DMS 273 (cell line): ENCODE measurements around the gene PYGM.

Source experiments
- DNase-seq: peaks from one replicate; lab custom pipeline; 2025; ENCODE audit not compliant: unreplicated experiment; lab: John Stamatoyannopoulos, UW

Gene PYGM

GRCh38 chr11:64759722-64760719 is at the start of gene PYGM:
Gene PYGM, minus strand, starts transcription at chr11:64759974. Its CDS starts 76 bp downstream, at chr11:64759898.
- peak; percentile 67 for DNase-seq

- DNase-seq, result no peak
These were observed 45.7 kb upstream of the PYGM start for GRCh38 chr11:64805481-64805880.

- DNase-seq, result peak; percentile 39
These were observed 44.8 kb upstream of the PYGM start for GRCh38 chr11:64804346-64805210.

- peak; percentile 57 for DNase-seq
These were observed 44.1 kb upstream of the PYGM start for GRCh38 chr11:64803846-64804345.

GRCh38 chr11:64803158-64803845 is 43.5 kb upstream of the PYGM start, which contains the start of gene MAP4K2:
Gene MAP4K2, minus strand, starts transcription at chr11:64803214. Its CDS starts 65 bp downstream, at chr11:64803149.
- peak; percentile 90 for DNase-seq

- no peak for DNase-seq
These were observed 42.8 kb upstream of the PYGM start for GRCh38 chr11:64802370-64803157.

- no peak for DNase-seq
These were observed 42.0 kb upstream of the PYGM start for GRCh38 chr11:64801561-64802369.

GRCh38 chr11:64801158-64801464 is 41.3 kb upstream of the PYGM start:
- DNase-seq, result no peak

- DNase-seq, result no peak
These were observed 40.8 kb upstream of the PYGM start for GRCh38 chr11:64800303-64801157.

GRCh38 chr11:64799623-64800302 is 40.0 kb upstream of the PYGM start:
- no peak for DNase-seq

GRCh38 chr11:64799256-64799622 is 39.5 kb upstream of the PYGM start:
- no peak for DNase-seq

- DNase-seq, result no peak
These were observed 37.2 kb upstream of the PYGM start for GRCh38 chr11:64796757-64797541.

- DNase-seq, result no peak
These were observed 36.4 kb upstream of the PYGM start for GRCh38 chr11:64796047-64796756.

- DNase-seq, result no peak
These were observed 34.8 kb upstream of the PYGM start for GRCh38 chr11:64794526-64794925.

GRCh38 chr11:64793271-64794160 is 33.7 kb upstream of the PYGM start:
- DNase-seq, result no peak
